Activated CD4-positive, CD25-positive, alpha-beta regulatory T cell treated with anti-CD3 and anti-CD28 coated beads, Interleukin-2, amount 50 U/mL, for 72 hours (primary cell): ENCODE data around the gene CFAP100.
A peak's percentile ranks its signal among the peaks of the same experiment; 100 is the strongest.

Experiments used
- DNase-seq: peaks from one replicate; pipeline ENCODE4 v3.0.0; 2021

Gene CFAP100

DNA sequence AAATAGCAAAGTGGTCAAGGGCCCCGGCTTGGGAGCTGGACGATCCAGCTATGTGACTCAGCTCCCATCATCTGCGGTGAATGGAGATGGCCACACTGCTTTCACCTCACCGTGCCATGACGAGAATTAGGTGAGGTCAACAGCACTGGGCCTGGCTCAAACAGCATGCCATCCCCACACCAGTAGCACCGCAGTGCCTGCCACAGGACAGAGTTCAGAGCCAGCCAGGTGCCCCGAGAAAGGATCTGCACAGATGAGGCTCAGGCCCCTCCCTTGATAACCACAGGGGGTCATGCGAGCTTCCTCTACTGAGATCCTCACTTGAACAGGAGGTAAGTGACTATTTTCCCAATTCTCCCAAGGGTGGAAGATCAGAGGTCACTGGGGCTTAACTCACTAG, 51.6 kb downstream of the CFAP100 start:
- no peak for DNase-seq

DNA sequence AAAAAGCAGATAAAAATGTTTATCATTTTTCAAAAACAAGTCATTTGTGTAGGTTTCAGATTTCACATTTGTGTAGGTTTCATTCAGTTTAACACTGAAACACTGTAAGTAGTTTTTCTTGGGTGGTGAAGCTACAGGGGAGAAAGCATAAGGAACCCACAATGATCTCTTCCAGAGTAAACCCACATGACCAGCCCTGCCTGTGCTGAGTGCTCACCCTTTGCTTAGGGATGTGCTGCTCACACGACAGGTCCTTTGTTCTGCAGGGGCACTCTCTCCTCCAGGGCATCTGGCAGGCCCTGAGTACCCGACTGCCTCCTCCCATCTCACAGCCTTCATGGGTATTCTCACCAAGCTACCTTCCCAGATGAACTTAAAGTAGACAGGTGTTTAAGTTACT, 52.1 kb downstream of the CFAP100 start:
- no peak for DNase-seq

DNA sequence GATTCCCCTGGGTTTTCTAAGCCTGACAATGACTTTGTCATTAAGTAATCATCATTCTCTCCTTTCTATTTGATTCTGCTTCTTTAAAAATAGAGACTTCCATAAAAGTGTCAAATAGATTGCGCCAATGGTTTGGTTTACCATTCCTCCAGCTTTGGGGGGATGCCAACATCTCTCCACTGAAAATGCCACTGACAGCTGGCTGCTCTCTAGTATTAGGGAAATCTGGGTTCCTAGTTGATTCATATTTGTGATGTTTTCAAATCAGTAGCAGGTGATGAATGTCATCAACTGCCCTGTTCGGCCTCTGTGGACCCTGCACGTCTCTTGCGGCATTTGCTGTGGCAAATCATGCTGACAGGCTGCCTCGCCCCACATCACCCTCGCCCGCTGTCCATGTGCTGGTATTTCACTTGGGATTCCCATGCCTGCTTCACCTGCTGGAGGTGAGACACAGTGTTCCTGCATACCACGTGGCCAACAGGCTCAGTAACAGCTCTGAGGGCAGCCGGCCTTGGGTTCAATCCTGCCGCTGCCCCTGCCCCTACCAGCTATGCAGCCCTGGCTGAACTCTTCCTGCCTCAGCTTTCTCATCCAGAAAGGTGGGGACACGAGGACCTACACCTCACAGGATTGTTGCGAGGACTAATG, 52.9 kb downstream of the CFAP100 start:
- no peak for DNase-seq

DNA sequence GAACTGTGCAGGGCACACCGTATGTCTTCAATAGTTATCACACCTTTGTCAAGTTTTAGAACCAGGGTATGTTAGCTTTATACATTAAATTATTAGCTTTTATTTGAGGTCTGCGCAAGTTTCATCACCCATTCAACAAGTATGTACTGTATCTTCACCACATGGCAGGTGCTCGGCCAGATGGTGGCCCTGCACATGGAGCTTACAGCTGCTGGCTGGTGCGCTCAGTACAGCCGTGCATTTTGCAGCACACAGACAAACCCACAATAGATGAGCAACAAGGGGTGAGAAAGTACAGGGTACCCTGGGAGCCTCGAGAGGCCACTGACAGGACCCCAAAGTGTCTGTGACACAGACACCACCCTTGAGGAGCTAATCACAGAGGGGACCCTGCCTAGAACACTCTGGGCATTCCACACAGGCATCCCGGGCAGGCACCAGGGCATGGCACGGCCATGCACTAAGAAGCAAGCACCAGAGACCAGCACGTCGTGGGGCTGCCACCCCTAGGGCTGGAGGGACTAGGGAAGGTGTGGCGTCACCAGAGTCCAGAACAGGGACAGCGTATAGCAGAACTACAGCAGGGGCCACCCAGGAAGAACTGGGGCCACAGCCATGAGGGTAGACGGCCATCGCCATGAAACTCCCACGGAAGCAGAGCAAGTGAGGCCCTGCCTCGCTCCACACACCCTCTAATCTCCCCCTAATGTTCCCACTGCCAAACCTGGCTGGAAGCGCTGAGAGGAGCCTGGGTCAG, 53.6 kb downstream of the CFAP100 start:
- DNase-seq: no peak

DNA sequence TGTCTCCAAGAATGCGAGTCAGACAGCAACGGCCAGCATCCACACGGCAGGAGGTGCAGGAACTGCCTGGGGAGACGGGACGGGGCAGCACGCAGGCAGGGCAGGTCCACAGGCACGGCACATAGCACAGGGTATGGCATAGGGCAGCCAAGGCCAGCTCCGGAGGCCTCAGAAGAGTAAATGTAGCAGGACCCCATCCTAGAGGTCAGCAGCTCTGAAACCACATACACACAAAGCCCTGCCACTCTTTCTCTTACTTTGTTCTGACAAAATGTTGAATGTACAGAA, 54.1 kb downstream of the CFAP100 start:
- DNase-seq: no peak

DNA sequence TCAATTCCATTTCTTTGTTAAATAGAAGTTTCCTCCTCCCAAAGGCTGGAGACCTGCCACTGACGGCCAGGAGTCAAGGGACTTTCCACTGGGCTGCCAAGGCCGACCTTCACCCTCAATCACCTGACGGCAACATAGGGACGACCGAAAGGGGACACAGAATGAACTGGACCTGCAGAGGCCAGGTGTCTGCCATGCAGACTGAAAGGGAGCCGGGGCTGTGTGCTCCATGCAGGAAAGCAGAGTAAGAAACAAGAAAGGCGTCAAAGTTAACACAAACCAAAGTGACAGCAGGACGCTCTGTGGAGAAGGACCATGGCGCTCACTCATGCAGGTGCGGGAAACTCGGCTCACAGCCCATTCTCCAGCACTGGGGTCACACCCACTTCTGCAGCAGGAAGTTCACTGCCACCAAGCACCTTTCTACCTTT, 54.9 kb downstream of the CFAP100 start:
- no peak for DNase-seq

DNA sequence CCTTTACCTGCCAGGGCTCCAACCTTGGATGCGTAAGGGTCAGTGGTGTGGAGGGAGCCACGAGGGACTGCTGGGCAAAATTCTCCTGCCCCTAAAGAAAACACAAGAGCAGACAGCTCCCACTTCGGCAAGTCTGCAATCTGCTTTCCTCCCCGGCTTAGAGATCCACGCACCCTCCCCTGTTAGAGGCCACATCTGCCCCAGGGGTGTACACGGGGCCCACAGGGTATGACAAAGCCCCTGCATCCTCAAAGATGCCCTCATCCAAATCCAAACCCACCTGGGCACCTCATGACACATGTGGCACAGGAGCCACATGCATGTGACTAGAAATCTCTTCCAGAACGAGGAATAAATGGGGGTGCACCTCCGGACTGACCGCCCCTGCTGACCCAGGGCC, 55.5 kb downstream of the CFAP100 start:
- DNase-seq: peak; percentile 7

DNA sequence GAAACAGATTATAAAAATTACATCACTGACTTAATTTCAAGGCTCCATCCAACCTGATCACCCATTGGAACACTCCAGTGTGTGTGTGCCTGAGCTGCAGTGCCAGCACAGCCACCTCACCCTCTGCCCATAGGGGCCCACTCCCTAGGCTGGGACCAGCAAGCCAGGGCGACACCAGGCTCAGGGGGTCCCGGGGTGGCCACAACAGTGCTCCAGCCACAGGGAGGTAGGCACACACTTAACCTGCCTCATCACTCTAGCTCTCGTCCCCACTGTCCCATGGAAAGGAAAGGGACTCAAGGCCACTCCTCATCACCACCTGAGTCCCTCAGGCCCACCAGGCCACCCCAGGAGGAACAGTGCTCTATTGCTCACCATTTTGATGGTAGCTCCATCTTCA, 56.0 kb downstream of the CFAP100 start:
- no peak for DNase-seq

DNA sequence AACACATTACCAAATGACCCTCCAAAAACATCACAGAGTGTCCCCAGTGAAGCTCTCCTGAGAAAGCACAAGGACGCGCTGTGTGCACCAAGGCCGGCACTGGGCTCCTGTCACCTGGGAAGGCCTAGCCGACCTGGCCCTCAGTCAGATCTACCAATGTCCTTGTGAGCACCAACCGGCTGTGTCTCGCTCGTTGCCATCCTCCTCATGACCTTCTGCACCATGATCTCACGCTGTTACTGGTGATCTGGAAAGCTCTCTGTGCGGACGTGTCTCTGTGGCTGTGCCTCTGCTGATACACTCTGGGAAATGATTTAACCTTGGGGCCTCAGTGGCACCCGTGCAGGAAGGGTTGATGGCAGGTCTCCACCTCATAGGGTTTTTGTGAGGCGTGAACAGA, 56.8 kb downstream of the CFAP100 start:
- peak; percentile 14 for DNase-seq

DNA sequence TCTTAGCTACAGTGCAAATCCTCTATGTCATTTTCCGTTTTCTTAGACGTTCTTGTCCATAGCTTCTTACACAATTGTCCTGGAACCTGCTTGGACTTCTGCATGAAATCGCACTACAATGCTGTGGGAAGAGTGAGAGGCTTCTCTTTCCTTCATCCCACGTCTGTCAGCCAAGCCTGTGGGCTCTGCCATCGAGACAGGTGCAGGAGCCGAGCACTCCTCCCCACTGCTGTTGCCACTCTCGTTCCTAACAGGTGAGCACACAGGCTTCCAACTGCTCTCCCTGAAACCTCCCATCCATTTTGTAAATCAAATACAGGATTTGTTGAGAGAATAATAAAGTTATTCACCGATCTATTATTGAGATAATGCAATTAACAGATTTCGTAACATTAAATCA, 57.5 kb downstream of the CFAP100 start:
- peak; percentile 5 for DNase-seq

DNA sequence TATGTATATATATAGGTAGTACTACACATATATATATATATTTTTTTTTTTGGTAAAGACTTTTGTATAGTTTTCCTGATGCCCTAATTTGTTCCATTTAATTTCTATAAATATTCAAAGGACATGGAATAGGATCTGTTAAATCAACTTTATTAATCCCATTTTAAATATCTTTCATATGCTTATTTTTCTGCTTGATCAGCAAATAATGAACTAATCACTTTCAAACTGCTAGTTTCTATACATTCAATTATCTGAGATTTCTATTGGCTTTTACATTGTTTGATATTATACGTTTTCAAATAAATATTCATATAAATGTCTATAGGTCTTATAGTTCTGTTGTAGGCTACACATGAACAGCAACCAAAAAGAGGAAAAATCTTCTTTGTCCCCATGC, 59.3 kb downstream of the CFAP100 start:
- DNase-seq: no peak

DNA sequence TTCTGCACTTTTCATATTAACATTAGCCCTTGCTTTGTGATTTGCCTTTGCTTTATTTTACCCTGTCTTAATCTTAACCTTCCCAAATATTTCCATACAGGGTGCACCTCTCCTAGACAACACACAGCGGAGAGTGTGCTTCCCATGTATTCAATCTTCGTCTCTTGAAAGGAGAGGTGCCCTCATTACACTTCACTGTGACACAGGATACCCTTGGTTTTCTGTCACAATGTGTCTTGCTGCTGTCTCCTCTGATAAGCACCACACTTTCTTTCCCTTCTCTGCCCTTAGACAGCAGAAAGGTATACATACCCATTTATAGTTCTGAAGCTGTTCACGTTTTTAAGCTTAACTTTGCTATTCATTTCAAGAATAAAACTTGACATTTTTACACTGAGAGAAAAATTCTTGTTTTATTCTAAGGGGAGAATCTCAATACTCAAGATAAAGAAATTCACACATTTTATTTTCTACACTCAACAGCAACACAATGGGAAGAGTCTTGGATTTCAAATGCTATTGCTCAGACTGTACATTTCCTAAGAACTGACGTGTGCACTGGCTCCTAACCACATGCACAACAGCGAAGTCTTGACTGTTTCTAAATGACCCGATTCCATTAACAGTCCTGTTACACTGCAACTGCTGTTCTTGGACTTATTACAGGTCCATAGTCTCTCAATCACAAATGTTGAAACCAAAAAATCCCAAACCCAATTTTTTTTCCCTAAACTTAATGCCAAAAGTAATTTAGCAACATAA, 59.9 kb downstream of the CFAP100 start:
- no peak for DNase-seq

DNA sequence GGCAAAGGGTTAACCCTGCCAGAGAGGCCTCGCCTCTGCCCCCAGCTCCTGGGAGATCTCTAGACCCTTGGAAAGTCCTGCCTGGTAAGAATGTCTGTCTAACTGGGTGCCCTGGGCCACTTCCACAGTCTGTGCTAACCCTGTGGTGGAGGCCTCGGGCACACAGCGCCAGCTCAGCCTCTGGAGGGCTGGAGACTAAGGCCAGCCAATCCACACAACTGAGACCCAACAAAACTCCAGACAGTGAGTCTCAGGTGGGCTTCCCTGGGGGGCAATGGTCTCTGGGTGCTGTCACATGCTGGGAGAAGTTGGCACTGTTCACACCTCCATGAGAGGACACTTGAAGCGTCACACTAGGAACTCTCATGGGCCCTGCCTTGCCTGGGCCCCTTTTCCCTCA, 61.5 kb downstream of the CFAP100 start:
- DNase-seq: peak; percentile 13

DNA sequence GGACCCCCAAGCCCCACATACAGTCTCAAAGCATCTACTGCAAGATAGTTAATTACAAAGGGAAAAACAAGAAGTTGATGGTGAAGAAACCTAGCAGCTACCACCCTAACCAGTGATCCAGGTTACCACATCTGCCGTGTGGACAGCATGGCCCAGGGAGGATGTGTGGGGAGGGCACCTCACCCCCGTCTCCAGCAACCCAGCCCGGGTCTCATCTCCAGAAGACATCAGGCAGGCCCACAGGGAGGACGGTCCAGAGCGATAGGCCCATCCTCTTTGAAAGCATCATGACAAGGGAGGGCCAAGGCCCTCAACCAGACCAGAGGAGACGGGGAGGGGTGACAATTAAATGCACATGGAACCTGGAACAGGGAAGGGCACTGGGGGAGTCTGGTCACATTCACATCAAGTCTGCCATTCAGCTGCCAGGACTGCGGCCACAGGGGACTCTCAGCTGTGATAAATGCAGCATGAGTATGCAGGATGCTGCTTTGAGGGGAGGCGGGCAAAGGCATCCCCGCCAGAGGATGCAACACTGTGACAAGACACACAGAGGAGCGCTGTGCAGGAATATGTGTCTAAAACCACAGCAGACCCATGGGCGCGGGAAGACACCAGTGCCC, 62.2 kb downstream of the CFAP100 start:
- peak; percentile 9 for DNase-seq

DNA sequence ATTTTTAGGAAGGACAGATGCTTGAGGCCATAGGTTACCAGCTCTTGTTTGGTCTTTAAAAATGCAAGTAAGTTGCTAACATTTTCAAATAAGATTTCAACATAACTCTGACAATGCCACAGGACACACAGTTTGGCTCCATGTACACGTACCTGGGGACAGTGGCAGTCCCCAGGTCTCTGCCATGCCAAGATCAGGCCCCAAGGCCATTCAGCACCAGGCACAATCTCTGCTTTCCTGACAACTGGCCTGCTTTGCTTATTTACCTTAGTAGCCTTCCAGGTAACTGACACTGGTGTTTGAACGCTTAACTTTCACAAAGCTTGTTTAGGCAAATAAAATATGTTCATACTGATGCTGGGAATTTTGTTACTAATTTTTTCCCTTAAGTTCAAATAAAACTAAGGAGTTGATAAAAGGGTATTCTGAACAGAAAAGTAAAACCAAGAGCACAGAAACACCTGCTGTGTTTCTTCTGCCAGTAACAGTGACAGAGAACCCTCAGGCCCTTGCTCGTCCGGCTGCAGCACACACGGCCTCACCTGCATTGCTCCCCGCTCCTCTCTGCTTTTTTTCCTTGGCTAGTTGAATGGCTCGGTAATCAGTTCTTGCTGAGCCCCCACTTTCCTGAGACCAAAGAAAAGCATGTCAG, 64.5 kb downstream of the CFAP100 start:
- peak; percentile 6 for DNase-seq

DNA sequence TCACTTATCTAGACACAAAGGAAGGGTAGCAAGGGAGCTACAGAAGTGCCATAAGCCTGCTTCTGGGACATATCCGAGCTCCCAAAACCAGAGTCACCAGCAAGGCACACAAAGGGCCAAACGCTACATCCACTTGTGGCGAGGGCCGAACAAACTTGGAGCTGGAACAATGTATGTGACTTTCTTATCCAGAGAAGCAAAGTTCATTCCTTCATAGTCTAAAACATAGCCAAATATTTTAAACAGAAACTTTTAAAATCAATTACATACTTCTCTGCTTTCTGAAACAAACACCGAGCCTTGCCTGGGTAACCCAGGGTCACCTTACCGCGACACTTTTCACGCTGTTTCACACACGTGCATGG, 65.0 kb downstream of the CFAP100 start:
- DNase-seq: no peak

DNA sequence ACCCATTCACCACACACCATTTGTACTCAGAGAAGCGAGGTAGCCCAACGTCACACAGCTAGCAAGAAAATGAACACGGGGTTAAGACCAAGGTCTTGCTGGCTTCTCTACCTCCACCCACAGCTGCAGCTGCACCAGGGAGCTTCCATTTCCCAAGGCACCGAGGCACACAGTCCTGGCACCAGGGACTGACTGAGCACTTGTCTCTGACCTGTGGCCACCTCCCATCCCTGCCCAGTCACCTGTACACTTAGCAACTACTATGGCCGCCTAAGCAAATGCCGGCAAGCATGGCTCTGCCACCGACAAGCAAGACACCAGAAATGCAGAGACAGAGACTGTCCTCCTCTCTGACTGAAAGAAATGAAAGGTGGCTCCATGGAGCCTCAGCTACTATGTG, 65.7 kb downstream of the CFAP100 start:
- no peak for DNase-seq

DNA sequence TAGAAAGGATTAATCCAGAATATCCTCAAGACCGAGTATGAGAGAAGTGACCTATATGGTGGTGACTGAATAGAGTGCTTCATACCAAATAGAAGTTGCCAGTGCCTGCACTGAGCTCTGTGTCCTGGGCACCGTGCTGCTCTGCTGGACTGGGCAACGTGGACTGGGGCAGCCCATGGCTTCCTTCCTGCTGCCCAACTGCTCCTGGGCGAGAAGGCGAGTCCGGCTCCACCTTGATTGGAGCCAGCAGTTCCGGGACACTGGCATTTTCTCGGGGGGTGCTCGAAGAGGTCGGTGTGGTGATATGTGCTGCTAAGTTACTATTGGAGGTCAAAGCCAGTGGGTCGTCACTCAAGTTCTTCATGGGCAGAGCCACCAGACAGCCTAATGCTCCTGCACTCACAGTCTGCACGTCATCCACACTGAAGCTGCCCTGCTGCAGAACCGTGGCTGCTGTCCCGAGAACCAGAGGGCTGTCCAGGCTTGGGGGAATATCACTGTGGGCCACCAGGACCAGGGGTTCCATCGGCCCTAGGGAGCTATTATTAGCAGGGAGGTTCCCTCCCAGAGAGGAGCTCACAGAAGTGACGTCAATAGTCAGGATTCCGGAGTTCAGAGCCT, 66.9 kb downstream of the CFAP100 start:
- DNase-seq: peak; percentile 21

DNA sequence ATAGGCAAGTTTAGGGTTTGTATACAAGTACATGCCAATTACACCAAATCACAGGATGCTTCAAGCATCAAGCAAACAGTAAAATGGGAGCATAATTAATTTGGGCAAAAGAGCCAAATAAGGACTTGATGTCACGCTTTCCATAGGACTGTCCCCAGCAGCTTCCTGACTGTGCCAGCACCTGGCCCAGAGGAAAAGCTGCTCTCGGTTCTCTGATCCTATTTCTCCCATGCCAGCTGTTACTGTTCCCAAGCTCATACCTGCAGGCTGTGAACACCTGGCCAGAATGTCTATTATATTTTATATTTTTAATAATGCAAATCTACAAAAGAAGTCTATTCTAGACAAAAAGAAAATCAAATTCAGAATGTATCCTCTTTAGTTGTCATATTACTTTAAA, 68.8 kb downstream of the CFAP100 start:
- no peak for DNase-seq

DNA sequence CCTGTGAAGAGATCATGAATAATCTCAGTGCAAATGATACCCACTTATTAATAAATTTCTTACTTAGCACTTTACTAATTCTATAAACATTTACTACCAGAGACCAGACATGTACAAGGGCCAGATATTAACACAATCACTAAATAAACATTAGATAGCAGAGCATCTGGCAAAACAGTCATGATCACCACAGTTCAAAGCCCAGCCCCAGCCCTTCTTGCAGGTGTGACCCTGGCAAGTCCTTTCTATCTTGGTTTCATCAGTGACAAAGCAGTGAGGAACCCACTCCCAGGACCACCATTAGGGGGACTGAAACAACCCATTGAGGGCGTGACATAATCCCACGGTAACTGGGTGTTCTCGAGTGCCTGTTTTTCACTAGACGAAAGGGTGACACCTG, 69.4 kb downstream of the CFAP100 start:
- DNase-seq: no peak

DNA sequence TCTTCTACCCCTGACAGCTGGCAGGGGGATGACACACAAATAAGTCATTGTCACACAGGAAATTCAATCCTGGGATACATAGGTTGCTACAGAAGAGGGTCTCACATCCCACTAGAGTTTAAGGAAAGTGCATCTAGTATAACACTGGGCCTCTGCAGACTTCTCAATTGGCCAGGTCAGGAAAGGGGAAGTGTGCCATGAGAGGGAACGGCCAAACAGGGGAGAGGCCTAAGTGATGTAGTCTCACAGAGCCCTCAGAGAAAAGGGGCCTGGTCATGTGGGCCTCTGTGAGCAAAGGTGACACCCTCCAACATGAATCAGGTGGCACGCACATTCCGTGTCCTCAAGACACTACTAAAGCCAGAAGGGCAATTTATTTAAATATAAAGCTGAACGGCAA, 69.8 kb downstream of the CFAP100 start:
- DNase-seq: peak; percentile 9

DNA sequence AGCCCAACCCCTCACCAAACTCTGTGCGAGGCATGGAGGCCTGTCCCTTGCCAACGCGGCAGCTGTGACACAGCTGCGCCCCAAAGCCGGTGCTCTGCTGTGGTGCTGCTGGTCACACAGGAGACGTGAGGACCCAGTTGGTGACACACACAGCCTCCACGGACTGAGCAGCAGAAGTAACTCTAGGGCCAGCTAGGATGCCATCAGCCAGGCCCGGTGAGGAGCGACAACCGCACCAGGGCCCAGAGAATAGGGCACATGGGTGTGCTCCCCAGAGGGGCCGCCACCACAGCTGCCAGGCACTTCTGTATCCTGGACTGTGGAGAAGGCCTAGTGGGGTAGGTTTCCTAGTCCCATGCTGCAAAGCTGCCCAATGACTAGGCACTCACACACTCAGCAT, 70.3 kb downstream of the CFAP100 start:
- DNase-seq: peak; percentile 26
